Activated CD8-positive, alpha-beta memory T cell treated with anti-CD3 and anti-CD28 coated beads, Interleukin-2, amount 50 U/mL, for 24 hours (primary cell): ENCODE measurements around the gene SVOP.
"Not testable (repeated sequence)": the region's sequence is repeated elsewhere in the genome, so short reads cannot be mapped to it uniquely, and the experiment has no call there.

Experiments
- DNase-seq: peaks from one replicate; pipeline ENCODE4 v3.0.0-alpha.2; 2020; ENCODE audit errors: extremely low read depth

The SVOP gene

DNA sequence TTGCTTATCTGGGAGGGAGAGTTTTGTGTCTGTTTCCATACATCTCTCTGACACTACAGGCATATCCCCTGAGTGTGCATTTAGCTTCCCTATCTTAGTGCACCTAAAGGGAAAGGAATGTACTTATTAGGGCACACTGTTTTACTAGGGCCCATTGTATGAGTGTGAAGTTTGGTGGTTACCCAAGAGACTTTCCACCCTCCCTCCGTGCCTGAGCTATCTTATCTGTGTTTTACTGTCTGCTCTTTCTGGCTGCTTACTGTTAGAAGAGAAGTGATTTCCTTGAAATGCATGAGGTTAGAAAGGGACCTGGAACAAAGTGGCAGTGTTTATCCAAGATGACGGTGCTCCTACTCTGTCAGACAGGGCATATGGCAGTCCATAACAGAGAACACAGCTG is 8.5 kb upstream of the SVOP start:
- DNase-seq: no peak

DNA sequence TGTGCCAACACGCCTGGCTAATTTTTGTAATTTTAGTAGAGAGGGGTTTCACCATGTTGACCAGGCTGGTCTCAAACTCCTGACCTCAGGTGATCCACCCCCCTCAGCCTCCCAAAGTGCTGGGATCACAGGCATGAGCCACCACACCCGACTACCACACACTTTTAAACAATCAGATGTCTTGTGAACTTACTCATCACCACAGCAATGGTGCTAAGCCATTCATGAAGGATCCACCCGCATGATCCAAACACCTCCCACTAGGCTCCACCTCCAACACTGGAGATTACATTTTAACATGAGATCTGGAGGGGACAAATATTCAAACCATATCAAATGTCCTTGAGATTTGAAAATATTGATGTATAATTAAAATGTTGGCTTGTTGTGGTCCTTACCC is 7.8 kb upstream of the SVOP start:
- not testable (repeated sequence) for DNase-seq

DNA sequence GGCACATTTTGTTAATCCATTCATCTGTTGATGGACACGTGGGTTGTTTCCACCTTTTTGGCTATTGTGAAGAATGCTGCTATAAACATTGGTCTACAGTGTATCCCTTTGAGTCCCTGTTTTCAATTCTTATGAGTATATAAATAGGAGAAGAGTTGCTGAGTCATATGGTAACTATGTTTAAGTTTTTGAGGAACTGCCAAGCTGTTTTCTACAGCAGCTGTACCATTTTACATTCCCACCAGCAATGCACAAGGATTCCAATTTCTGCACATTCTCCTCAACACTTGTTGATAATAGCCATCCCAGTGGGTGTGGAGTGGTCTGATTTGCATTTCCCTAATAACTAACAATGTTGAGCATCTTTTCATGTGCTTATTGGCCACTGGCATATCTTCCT is 6.9 kb upstream of the SVOP start:
- DNase-seq: no peak

DNA sequence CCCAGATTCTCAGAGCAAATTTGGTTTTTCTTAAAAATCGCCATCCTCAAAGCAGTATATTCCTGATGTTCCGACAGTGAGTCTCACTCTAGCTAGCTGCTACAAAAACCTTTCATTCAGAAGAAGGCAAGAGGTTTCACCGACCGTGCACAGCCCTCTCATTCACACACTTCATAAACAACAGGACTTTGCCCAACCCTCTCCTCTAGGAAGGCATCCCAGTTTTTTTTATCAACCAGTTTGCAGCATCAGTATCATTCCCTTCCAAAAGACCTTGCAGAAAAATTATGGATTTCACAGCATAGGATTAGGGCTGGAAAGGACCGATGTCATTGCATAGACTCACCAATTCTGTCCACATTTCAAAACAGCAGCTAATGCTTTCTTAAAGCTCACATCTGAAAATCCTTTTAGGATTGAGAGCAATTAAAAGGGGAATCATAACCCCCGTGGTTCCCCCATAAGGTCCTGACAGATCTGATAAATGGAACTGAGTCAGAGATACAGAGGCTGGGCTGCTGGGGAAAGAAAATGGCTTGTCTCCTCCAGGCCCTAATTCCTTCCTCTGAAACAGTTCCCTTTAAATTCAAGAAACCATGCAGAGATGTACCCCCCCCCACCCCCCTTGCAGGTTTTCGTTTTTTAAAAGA is 597 bp downstream of the SVOP start:
- DNase-seq: no peak

DNA sequence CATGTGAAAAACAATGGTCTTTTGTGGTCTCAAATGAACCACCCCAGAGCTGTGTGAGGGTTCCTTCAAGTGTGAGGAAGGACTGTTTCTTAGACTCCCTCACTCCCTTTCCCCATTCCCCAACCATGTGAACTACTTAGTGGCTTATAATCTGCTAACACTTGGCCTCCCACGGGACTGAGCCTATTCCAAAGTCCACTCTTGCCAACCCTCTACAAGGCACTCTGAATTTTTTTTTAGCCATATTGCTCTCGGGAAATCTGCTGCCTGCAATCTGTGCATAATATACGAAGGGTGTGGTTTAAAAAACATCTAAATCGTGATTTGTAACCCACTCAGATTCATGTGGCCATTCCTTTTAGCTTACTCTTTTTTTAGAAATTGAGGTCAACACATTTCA is 2.6 kb downstream of the SVOP start:
- DNase-seq: no peak

DNA sequence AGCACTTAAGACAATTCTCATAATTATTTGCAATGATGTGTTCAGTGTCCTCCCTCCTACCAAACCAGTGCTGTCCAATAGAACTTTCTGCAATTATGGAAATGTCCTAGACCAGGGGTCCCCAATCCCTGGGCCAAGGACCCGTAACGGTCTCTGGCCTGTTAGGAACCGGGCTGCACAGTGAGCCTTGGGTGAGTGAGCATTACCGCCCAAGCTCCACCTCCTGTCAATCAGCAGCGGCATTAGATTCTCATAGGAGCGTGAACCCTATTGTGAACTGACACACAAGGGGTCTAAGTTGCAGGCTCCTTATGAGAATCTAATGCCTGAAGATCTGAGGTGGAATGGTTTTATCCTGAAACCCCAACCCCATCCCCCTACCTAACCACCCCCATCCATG is 3.9 kb downstream of the SVOP start:
- DNase-seq: no peak

DNA sequence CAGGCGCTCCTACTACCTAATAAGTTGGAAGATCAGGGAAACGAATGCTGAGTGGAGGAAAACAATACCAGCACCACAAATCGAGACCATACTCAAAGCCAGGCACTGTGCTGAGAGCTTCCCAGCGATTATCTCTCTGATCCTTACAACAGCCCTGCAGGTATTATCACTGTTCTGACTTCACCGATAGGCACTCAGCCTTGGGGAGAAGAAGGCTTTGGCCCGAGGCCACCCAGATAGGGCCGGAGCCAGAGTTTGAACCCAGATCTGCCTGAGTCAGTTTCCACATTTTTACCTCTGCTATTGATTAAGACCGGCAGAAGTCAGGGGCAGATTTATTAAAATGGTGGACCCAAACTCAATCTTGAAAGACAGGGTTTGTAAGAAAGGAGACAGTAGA is 4.9 kb downstream of the SVOP start:
- no peak for DNase-seq

DNA sequence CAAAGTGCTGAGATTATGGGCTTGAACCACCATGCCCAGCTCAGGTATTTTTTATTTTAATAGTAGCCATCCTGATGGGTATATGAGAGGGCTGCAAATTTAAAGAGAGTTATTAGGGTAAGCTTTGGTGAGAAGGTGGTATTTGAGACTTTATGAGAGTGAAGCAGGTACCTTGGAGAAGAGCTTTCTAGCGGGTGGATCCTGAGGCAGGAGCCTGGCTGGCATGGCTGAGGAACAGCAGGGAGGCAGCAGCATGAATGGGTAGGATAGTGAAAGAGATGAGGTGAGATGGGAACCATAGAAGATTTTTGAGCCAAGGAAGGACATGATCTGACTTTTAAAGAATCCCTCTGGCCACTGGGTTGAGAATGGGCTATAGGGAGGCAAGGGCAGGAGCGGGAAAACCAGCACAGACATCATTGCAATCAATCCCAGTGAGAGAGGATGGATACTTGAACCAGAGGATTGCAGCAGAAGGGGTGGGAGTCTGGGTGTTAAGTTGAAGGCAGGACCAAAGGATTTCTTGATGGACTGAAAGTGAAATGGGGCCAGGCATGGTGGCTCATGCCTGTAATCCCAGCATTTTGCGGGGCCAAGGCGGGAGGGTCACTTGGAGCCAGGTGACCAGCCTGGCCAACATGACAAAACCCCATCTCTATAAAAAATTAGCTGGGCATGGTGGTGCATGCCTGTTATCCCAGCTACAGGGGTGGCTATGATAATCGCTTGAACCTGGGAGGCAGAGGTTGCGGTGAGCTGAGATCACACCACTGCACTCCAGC is 5.7 kb downstream of the SVOP start:
- no peak for DNase-seq

DNA sequence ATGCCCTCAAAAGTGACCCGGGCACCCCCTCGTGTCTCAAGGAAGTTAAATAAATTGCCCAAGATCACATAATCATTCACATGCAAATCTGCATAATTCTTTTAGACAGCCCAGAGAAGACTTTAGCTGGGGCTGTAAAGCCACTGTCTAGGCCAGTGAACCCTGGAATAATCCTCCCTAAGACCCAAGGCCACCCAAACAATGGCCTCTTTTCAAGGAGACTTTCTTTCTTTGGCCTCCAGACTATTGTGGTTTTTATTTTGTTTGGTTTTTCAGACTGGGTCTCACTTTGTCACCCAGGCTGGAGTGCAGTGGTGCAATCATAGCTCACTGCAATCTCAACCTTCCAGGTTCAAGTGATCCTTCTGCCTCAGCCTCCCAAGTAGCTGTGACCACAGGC is 10.6 kb downstream of the SVOP start:
- DNase-seq: no peak

DNA sequence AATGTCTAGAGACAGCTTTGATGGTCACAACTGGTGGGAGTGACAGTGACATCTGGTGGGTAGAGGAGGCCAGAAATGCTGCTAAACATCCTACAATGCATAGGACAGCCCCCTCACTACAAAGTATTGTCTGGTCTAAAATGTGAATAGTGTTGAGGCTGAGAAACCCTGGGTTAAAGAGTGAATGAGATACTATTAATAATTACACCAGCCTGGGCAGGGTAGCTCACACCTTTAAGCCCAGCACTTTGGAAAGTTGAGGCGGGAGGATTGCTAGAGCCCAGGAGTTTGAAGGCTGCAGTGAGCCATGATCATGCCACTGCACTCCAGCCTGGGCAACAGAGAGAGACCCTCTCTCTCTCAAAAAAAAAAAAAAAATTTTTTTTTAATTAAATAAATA is 11.1 kb downstream of the SVOP start:
- DNase-seq: no peak

DNA sequence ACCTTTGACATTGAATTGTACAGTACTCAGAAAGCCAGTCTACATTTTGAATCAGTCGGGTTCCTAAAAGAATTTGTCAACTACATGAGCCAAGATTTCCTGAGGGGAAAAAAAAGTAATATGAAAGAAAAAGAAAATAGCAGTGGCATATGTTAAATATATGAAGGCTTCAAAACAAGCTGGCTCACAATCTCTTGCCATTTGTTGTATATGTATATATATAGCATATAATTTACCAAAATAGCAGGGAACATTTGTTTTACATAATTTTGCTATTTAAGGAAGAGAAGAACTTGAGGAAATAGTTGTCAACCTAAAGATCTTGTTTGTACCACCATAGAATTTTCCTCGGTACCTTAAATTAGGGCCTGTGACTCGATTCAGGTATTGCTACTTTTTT is 16.9 kb downstream of the SVOP start:
- no peak for DNase-seq

DNA sequence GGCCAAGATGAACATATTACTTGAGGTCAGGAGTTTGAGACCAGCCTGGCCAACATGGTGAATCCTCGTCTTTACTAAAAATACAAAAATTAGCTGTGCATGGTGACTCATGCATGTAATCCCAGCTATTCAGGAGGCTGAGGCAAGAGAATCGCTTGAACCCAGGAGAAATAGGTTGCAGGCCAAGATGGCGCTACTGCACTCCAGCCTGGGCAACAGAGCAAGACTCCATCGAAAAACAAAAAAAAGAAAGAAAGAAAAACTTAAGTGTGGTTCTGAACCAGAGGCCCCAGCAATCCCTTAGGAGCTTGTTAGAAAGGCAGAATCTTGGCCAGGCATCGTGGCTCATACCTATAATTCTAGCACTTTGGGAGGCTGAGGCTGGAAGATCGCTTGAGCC is 24.5 kb downstream of the SVOP start:
- DNase-seq: no peak

DNA sequence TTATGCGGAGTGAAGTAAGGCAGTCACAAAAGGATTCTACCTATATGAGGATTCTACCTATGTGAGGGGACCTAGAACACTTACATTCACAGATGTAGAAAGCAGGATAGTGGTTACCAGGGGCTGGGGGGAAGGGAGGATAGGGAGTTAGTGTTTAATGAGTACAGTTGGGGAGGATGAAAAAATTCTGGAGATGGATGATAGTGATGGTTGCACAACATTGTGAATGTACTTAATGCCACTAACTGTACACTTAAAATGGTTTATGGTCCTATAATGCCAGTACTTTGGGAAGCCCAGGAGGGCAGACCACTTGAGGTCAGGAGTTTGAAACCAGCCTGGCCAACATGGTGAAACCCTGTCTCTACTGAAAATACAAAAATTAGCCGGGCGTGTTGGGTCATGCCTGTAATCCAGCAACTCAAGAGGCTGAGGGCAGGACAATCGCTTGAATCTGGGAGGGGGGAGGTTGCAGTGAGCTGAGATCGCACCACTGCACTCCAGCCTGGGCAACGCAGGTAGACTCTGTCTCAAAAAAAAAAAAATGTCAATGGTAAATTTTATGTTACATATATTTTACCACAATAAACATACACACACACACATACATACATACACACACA is 25.4 kb downstream of the SVOP start:
- DNase-seq: no peak

DNA sequence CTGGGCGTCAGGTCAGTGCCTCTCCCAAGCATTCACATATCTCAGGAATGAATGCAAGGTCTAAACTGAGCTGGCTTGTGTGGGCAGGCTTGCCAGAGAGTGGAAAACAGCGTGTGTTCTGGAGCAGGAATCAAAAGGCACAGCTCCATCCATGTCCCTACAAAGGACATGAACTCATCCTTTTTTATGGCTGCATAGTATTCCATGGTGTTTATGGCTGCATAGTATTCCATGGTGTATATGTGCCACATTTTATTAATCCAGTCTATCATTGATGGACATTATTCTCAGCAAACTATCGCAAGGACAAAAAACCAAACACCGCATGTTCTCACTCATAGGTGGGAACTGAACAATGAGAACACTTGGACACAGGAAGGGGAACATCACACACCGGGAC is 30.8 kb downstream of the SVOP start:
- DNase-seq: not testable (repeated sequence)

DNA sequence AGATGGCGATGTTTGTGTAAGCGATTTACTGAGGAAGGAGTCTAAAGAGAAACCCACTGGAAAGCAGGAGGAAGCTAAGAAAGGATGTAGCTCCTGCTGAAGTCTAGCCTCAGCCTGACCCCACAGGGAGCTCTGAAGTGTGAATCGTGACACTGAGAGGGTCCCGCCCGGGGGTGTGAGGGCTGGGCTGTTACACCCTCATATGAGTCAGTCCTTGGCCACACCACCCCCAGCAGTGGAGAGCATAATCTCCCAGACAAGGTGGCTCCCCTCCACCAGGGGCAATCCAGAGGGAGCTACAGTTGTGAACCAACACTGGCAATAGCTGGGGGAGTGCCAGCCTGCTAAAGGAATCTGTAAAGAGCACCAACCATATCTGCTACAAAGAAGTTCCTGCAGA is 31.5 kb downstream of the SVOP start:
- DNase-seq: no peak

DNA sequence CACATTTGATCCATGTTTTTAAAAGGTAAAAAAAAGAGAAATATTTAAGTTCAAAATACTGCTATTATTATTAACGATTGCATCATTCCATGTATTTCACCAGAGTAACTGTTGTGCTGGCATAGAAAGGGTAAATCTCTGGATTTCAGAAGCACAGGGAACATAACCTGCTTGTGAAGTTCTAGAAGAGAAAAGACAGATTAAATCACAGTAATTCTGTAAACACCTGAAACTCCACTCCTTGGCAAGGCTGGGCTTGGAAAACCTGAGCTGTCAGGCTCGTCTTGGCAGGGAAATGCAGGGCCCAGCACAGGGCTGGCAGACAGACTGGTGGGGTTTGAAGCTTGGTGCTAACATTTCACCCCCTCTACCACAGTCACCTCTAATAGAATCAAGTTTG is 35.1 kb downstream of the SVOP start:
- no peak for DNase-seq

DNA sequence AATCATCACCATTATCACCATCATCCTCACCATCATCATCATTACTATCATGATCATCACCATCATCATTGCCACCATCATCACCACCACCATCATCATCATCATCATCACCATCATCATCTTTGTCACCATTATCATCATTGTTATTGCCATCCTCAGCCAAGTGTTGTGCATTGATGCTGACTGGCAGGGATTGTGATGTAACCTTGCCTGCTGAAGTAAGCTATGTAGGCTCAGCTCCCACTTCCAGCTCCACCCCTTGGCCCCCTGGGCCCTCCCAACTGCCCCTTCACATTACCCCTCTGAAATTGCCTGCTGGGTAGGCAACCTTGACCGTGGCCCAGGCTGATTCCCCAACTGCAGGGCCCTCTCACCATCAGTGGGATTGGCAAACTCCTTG is 37.6 kb downstream of the SVOP start:
- DNase-seq: no peak

DNA sequence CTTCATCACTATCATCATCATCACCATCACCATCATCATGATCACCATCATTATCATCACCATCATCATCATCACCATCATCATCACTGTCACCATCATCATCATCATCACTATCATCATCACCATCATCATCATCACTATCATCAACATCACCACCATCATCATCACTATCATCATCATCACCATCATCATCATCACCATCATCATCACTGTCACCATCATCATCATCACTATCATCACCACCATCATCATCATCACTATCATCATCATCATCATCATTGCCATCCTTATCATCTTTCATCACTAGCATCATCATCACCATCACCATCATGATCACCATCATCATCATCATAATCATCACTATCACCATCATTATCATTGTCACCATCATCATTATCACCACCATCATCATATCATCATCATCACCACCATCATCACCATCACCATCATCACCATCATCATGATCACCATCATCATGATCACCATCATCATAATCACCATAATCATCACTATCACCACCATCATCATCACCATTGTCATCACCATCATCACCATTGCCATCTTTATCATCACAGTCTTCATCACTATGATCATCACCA is 38.1 kb downstream of the SVOP start:
- no peak for DNase-seq

DNA sequence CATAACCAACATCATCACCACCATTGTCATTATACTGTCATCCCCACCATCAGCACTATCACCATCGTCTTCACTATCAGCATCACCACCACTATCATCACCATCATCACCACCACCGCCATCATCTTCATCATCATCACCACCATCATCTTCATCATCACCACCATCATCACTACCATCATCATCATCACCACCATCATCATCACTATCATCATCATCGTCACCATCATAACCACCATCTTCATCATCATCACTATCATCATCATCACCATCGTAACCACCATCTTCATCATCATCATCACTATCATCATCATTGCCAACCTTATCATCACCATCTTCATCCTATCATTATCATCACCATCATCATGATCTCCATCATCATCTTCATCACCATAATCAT is 39.0 kb downstream of the SVOP start:
- no peak for DNase-seq

DNA sequence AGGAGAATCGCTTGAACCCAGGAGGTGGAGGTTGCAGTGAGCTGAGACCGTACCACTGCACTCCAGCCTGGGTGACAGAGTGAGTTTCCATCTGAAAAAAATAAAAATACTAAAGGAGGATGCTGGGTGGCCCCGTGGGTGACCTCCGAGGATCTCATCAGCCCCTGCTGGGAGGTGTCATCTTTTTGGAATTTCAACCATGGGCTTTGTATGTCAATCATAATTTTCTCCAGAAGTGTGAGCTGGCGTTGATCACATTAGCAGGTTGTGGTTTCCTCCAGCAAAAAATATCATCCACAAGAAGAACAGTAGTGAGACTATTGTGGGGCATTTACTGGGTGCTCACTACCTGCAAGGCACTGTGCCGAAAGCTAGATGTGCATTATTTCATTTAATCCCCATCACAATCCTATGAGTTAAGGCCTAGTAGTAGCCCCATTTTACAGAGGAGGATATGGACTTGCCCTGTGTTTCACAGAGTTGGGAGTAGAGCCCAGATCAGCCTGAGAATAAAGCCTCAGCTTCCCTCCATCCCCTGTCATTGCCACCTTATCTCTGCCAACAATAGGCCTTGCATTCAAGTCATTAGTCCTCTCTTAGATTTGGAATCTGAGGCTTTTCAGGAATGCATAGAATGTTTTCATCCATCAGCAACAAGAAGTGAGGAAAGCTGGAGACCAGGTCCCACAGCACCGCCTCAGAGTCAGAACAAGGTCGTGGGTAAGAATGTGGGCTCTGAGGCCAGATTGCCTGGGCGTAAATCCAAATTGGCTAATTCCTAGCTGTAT is 39.8 kb downstream of the SVOP start:
- DNase-seq: no peak

DNA sequence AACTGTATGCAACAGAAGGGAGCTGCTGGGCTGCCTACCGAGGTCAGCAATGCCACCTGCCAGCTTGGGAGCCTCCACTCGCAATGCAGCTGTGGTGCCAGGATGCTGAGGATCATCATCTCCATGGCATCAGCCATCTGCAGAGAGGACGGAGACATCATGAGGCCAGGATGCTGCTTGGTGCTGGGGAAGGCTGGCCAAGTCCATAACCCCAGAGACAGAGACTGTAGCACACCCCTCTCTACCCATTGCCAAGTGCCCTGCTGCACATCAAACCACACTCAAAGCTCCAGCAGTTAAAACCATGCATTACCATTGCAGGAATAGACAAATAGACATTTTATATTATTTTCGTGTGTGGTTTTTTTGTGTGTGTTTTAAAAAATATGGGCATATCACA is 43.5 kb downstream of the SVOP start:
- no peak for DNase-seq

DNA sequence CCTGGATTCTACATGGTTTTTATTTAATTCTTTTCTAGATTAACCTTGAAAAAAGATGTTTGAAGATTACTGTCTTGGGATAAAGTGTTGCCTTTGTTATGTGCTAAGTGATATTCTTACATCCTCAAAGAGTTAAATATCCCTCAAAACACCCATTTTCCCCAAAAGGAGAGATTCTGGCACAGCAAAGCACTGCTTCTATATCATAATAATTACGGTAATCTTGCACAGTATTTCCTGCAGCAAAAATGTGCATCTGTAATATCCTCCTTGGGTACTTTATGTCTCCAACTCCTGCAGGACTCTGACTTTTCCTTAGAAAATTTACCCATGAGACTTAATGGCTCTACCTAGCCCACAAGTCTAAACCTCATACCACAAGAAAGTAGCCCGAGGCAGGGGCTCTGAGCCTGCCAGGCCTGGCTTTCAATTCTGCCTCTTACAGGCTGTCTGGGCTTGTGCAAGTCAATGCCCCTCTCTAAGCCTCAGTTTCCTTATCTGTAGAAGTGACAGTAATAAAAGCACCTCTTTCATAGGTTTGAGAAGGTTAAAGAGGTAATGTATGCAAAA is 45.8 kb downstream of the SVOP start:
- no peak for DNase-seq
